GM23338 (cell line): ENCODE measurements around the gene ARHGAP11B.
"Not testable (repeated sequence)": the region's sequence is repeated elsewhere in the genome, so short reads cannot be mapped to it uniquely, and the experiment has no call there.

Experiments used
- ATAC-seq: fragments of 200-7000 bp; cut with Tn5 transposase; 3 replicates; pipeline ENCODE4 v1.9.1; 2020
- DNase-seq: peaks from one replicate; pipeline ENCODE4 v3.0.0-alpha.2; 2015; ENCODE audit warnings: low spot score
- H2AFZ ChIP-seq: fragments of 200-600 bp; sonication (generic); 2 replicates; pipeline ENCODE4 v1.8.0; 2016; ENCODE audit warnings: antibody characterized with exemption, mild to moderate bottlenecking, moderate library complexity
- H3F3A ChIP-seq: fragments of 200-600 bp; sonication (generic); replicated peaks from 2 replicates; pipeline ENCODE4 v1.8.0; 2017; ENCODE audit warnings: antibody characterized with exemption, mixed run types, low read depth
- H3K27ac ChIP-seq: fragments of 200-600 bp; sonication (generic); 2 replicates; pipeline ENCODE4 v1.6.1; 2016; ENCODE audit warnings: low read depth
- H3K27me3 ChIP-seq: fragments of 200-600 bp; sonication (generic); 2 replicates; pipeline ENCODE4 v1.8.0; 2016; ENCODE audit warnings: mild to moderate bottlenecking, mixed run types, moderate library complexity; ENCODE audit not compliant: insufficient read depth
- H3K36me3 ChIP-seq: fragments of 200-600 bp; sonication (generic); 2 replicates; pipeline ENCODE4 v1.8.0; 2016; ENCODE audit warnings: mild to moderate bottlenecking; ENCODE audit not compliant: insufficient read depth
- H3K4me1 ChIP-seq: fragments of 200-600 bp; sonication (generic); 2 replicates; pipeline ENCODE4 v1.8.0; 2016; ENCODE audit warnings: mild to moderate bottlenecking, moderate library complexity; ENCODE audit not compliant: insufficient read depth
- H3K4me2 ChIP-seq: fragments of 200-600 bp; sonication (generic); 2 replicates; pipeline ENCODE4 v1.7.1; 2017; ENCODE audit warnings: mixed run types
- H3K4me3 ChIP-seq: fragments of 200-600 bp; sonication (generic); 2 replicates; pipeline ENCODE4 v1.6.1; 2016; ENCODE audit warnings: mixed run types
- H3K79me2 ChIP-seq: fragments of 200-600 bp; sonication (generic); replicated peaks from 2 replicates; pipeline ENCODE4 v1.8.0; 2017; ENCODE audit warnings: mild to moderate bottlenecking; ENCODE audit not compliant: insufficient read depth
- H3K9me2 ChIP-seq: fragments of 200-600 bp; sonication (generic); 2 replicates; pipeline ENCODE4 v1.8.0; 2017; ENCODE audit not compliant: insufficient read depth
- H4K20me1 ChIP-seq: fragments of 200-600 bp; sonication (generic); replicated peaks from 2 replicates; pipeline ENCODE4 v1.8.0; 2017; ENCODE audit warnings: mild to moderate bottlenecking; ENCODE audit not compliant: insufficient read depth
- H3K27ac Mint-ChIP-seq: 2 replicates; pipeline ENCODE4 v1.8.0; 2020; ENCODE audit warnings: inconsistent platforms, mild to moderate bottlenecking, moderate library complexity, mixed read lengths
- H3K27me3 Mint-ChIP-seq: 3 replicates; pipeline ENCODE4 v1.8.0; 2022; ENCODE audit warnings: low read depth, mild to moderate bottlenecking, moderate library complexity, mixed read lengths, inconsistent platforms; ENCODE audit not compliant: insufficient read depth, poor library complexity
- H3K36me3 Mint-ChIP-seq: 3 replicates; pipeline ENCODE4 v1.8.0; 2021; ENCODE audit warnings: low read depth, mild to moderate bottlenecking, inconsistent platforms, moderate library complexity, mixed read lengths
- H3K4me1 Mint-ChIP-seq: 3 replicates; pipeline ENCODE4 v1.8.0; 2020; ENCODE audit warnings: mild to moderate bottlenecking, inconsistent platforms, mixed read lengths
- H3K4me3 Mint-ChIP-seq: 3 replicates; pipeline ENCODE4 v1.8.0; 2021; ENCODE audit warnings: moderate library complexity, mild to moderate bottlenecking, inconsistent platforms, mixed read lengths
- H3K9me3 Mint-ChIP-seq: 3 replicates; pipeline ENCODE4 v1.8.0; 2020; ENCODE audit warnings: moderate library complexity, mild to moderate bottlenecking, inconsistent platforms, mixed read lengths
- CREB1 ChIP-seq: fragments of 250-450 bp; sonication (Bioruptor Pico); IDR thresholded peaks from 2 replicates; pipeline ENCODE4 v1.5.0; 2020; ENCODE audit warnings: low read depth, mild to moderate bottlenecking, moderate library complexity
- CTCF ChIP-seq, 2 experiments: fragments of 200-600 bp in 1 of 2; sonication (generic) in 1 of 2; conservative IDR thresholded peaks; 2 replicates each; pipeline versions ENCODE4 v1.5.1 to v1.6.1; 2016 to 2017; ENCODE audit warnings: antibody characterized with exemption in 2 of 2, low read depth in 2 of 2, mild to moderate bottlenecking in 2 of 2, moderate library complexity in 1 of 2
- EZH2 ChIP-seq: fragments of 200-600 bp; sonication (generic); IDR thresholded peaks from one replicate; pipeline ENCODE4 v1.8.0; 2017; ENCODE audit warnings: antibody characterized with exemption, mild to moderate bottlenecking, low read depth; ENCODE audit not compliant: unreplicated experiment
- JUNB ChIP-seq: IDR thresholded peaks from one replicate; pipeline ENCODE4 v1.6.1; 2016; ENCODE audit warnings: antibody characterized with exemption; ENCODE audit not compliant: unreplicated experiment
- NANOG ChIP-seq: IDR thresholded peaks from 2 replicates; pipeline ENCODE4 v1.6.1; 2016; ENCODE audit warnings: antibody characterized with exemption, borderline replicate concordance
- POLR2AphosphoS5 ChIP-seq: IDR thresholded peaks from 2 replicates; pipeline ENCODE4 v1.6.1; 2016; ENCODE audit warnings: antibody characterized with exemption, low read depth
- ZNF331 ChIP-seq: fragments of 250-450 bp; sonication (Bioruptor Pico); IDR thresholded peaks from 2 replicates; pipeline ENCODE4 v1.5.0; 2020; ENCODE audit warnings: low read depth, mild to moderate bottlenecking, moderate library complexity
- TF ChIP-seq, protein P1 (sequence below): fragments of 250-450 bp; sonication (Bioruptor Pico); IDR thresholded peaks from 2 replicates; pipeline ENCODE4 v1.5.0; 2020; ENCODE audit warnings: mild to moderate bottlenecking, moderate library complexity

ARHGAP11B gene

DNA sequence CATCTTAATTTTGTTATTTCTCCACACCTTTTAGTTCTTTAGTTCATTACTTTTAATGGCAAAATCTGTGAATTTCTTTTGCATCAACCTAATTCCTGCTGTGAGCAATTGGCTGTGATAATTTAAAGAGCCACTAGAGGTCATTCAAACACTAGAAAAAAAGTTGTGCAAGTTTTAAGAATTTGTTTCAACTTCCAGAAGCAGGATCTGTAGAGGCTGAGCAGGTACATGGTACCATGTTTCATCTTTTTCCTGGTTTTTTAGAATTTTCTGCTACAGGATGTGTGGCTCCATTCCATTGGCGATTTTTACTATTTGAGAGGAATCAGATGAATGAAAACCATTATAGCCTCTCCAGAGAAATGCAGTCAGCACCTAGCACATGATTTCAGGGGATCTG, 35.2 kb downstream of the ARHGAP11B start:
- DNase-seq, result peak; percentile 31
- not testable (repeated sequence) for H3K9me2 ChIP-seq, H3K36me3 ChIP-seq, H3K36me3 Mint-ChIP-seq, H3K27ac ChIP-seq, H3K4me3 Mint-ChIP-seq, H3K4me3 ChIP-seq, H3K27ac Mint-ChIP-seq, H3K4me1 Mint-ChIP-seq, H3K4me2 ChIP-seq, H3K4me1 ChIP-seq, ATAC-seq, H2AFZ ChIP-seq, H3K27me3 Mint-ChIP-seq, H3F3A ChIP-seq, H4K20me1 ChIP-seq, H3K27me3 ChIP-seq, H3K9me3 Mint-ChIP-seq
- H3K79me2 ChIP-seq, result peaks cover 17% of the 10 kb centered on the region
- peak in 1 of 2 experiments; percentile 67 for TF ChIP-seq CTCF (conservative IDR thresholded peaks at IDR 0.05; ENCODE audit: low read depth in 2 of 2)

GRCh38 chr15:30669621-30670020, 43.7 kb downstream of the ARHGAP11B start:
- H3K4me1 Mint-ChIP-seq, H3K27me3 Mint-ChIP-seq, H3K4me2 ChIP-seq, DNase-seq, H3K4me3 ChIP-seq, H3K36me3 ChIP-seq, H3K4me3 Mint-ChIP-seq, H3F3A ChIP-seq, H3K9me2 ChIP-seq, H3K27me3 ChIP-seq, H3K4me1 ChIP-seq, H2AFZ ChIP-seq, H3K9me3 Mint-ChIP-seq, ATAC-seq: not testable (repeated sequence)
- Histone ChIP-seq H4K20me1 (peaks cover 15% of the 10 kb centered on the region; the same call in 1 of the 2 replicates), H3K27ac (0 out of 2 replicates have a peak overlapping the region, but pooled peaks have one; percentile 24), H3K79me2 (peaks cover 12% of the 10 kb centered on the region)
- Mint-ChIP-seq H3K27ac (peak overlapping the region; percentile 35; the same call in 1 of the 2 replicates), H3K36me3 (peaks cover 14% of the 10 kb centered on the region)

- 0 out of 2 replicates have a peak overlapping the region, but pooled peaks have one; percentile 24 for H3K27ac ChIP-seq
- Mint-ChIP-seq H3K4me1 (peaks cover 4% of the 10 kb centered on the region; the same call in 2 of the 3 replicates), H3K9me3 (no peaks in the 10 kb centered on the region), H3K27me3 (no peaks in the 10 kb centered on the region), H3K4me3 (no peak overlapping the region), H3K36me3 (peaks cover 14% of the 10 kb centered on the region), H3K27ac (peak overlapping the region; percentile 35)
- no peaks in the 10 kb centered on the region for H3K27me3 ChIP-seq
- no peaks in the 10 kb centered on the region for H3F3A ChIP-seq
- peaks cover 15% of the 10 kb centered on the region; the same call in 1 of the 2 replicates for H4K20me1 ChIP-seq
- no peak overlapping the region for H2AFZ ChIP-seq
- H3K4me3 ChIP-seq, result no peak overlapping the region
- DNase-seq, result no peak
- H3K9me2 ChIP-seq, result no peaks in the 10 kb centered on the region
- no peaks in the 10 kb centered on the region for H3K4me1 ChIP-seq
- no peak for ATAC-seq
- peaks cover 12% of the 10 kb centered on the region; the same call in 1 of the 2 replicates for H3K79me2 ChIP-seq
- H3K36me3 ChIP-seq, result no peaks in the 10 kb centered on the region; the same call in 1 of the 2 replicates
- no peak overlapping the region for H3K4me2 ChIP-seq
- TF ChIP-seq ZNF331 (CRISPR knock-in tag) (no peak), EZH2 (no peak), CREB1 (CRISPR knock-in tag) (no peak), NANOG (no peak), POLR2AphosphoS5 (no peak), JUNB (no peak)
- TF ChIP-seq, protein P1, sequence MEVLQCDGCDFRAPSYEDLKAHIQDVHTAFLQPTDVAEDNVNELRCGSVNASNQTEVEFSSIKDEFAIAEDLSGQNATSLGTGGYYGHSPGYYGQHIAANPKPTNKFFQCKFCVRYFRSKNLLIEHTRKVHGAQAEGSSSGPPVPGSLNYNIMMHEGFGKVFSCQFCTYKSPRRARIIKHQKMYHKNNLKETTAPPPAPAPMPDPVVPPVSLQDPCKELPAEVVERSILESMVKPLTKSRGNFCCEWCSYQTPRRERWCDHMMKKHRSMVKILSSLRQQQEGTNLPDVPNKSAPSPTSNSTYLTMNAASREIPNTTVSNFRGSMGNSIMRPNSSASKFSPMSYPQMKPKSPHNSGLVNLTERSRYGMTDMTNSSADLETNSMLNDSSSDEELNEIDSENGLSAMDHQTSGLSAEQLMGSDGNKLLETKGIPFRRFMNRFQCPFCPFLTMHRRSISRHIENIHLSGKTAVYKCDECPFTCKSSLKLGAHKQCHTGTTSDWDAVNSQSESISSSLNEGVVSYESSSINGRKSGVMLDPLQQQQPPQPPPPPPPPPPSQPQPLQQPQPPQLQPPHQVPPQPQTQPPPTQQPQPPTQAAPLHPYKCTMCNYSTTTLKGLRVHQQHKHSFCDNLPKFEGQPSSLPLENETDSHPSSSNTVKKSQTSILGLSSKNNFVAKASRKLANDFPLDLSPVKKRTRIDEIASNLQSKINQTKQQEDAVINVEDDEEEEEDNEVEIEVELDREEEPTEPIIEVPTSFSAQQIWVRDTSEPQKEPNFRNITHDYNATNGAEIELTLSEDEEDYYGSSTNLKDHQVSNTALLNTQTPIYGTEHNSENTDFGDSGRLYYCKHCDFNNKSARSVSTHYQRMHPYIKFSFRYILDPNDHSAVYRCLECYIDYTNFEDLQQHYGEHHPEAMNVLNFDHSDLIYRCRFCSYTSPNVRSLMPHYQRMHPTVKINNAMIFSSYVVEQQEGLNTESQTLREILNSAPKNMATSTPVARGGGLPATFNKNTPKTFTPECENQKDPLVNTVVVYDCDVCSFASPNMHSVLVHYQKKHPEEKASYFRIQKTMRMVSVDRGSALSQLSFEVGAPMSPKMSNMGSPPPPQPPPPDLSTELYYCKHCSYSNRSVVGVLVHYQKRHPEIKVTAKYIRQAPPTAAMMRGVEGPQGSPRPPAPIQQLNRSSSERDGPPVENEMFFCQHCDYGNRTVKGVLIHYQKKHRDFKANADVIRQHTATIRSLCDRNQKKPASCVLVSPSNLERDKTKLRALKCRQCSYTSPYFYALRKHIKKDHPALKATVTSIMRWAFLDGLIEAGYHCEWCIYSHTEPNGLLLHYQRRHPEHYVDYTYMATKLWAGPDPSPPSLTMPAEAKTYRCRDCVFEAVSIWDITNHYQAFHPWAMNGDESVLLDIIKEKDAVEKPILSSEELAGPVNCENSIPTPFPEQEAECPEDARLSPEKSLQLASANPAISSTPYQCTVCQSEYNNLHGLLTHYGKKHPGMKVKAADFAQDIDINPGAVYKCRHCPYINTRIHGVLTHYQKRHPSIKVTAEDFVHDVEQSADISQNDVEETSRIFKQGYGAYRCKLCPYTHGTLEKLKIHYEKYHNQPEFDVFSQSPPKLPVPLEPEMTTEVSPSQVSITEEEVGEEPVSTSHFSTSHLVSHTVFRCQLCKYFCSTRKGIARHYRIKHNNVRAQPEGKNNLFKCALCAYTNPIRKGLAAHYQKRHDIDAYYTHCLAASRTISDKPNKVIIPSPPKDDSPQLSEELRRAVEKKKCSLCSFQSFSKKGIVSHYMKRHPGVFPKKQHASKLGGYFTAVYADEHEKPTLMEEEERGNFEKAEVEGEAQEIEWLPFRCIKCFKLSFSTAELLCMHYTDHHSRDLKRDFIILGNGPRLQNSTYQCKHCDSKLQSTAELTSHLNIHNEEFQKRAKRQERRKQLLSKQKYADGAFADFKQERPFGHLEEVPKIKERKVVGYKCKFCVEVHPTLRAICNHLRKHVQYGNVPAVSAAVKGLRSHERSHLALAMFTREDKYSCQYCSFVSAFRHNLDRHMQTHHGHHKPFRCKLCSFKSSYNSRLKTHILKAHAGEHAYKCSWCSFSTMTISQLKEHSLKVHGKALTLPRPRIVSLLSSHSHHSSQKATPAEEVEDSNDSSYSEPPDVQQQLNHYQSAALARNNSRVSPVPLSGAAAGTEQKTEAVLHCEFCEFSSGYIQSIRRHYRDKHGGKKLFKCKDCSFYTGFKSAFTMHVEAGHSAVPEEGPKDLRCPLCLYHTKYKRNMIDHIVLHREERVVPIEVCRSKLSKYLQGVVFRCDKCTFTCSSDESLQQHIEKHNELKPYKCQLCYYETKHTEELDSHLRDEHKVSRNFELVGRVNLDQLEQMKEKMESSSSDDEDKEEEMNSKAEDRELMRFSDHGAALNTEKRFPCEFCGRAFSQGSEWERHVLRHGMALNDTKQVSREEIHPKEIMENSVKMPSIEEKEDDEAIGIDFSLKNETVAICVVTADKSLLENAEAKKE, result no peak
Observed at GRCh38 chr15:30670056-30670455, 44.1 kb downstream of the ARHGAP11B start.
